HepG2 (cell line): ENCODE measurements around the gene JAZF1. TPM values are rescaled to one million over a fixed set of nuclear protein-coding genes. Genes with fewer than 3 reads are reported as not detected.

ENCODE experiments used
- ATAC-seq: fragments of 200-7000 bp; cut with Tn5 transposase; 3 replicates; pipeline ENCODE4 v1.9.1; 2020; ENCODE audit warnings: mild to moderate bottlenecking, moderate library complexity
- BruUV-seq: library from RNA; stranded (reverse); fragments of 400-500 nt; replicated peaks from 2 replicates; lab custom pipeline; 2021; lab: Mats Ljungman, UMichigan
- CTCF ChIA-PET: fragments of 300-600 bp; formaldehyde crosslinking; extraction: SDS; loops from one replicate; lab custom pipeline; 2021; ENCODE audit warnings: low total read pairs, inconsistent platforms, low intra/inter-chr PET ratio; lab: Yijun Ruan, JAX
- POLR2A ChIA-PET: fragments of 350-600 bp; sonication (Branson Sonifier 250); formaldehyde crosslinking; loops from one replicate; lab custom pipeline; 2020; ENCODE audit warnings: antibody characterized with exemption, inconsistent platforms; lab: Yijun Ruan, JAX
- DNase-seq: peaks from one replicate; pipeline ENCODE4 v3.0.0-alpha.2; 2015; ENCODE audit warnings: low spot score
- FAIRE-seq: peaks from 3 replicates; lab custom pipeline; 2011; peaks lifted over from hg19 to GRCh38; lab: Jason Lieb, UNC
- H2AFZ ChIP-seq: one replicate; pipeline ENCODE4 v1.6.1; 2011; ENCODE audit warnings: low read length, inconsistent platforms
- H3K27ac ChIP-seq: fragments of 300-600 bp; 3 replicates; pipeline ENCODE4 v1.8.0; 2011; ENCODE audit warnings: mixed run types, mild to moderate bottlenecking, mixed read lengths, low read length, inconsistent platforms; ENCODE audit not compliant: insufficient read depth; ENCODE audit errors: extremely low read length
- H3K27me3 ChIP-seq, 2 experiments: fragments of 200-600 bp in 1 of 2; 2 replicates in 1 of 2; 3 replicates in 1 of 2; pipeline versions ENCODE4 v1.6.0 to v1.8.0; 2011; ENCODE audit warnings: low read length in 2 of 2, mild to moderate bottlenecking in 2 of 2, moderate library complexity in 2 of 2, inconsistent platforms in 1 of 2; ENCODE audit not compliant: insufficient read depth in 2 of 2, control insufficient read depth in 1 of 2
- H3K36me3 ChIP-seq, 2 experiments: fragments of 200-600 bp in 1 of 2; replicated peaks in 1 of 2; 2 replicates in 1 of 2; 3 replicates in 1 of 2; pipeline versions ENCODE4 v1.5.1 to v1.8.0; 2011; ENCODE audit warnings: low read length in 2 of 2, inconsistent platforms in 1 of 2; ENCODE audit not compliant: insufficient read depth in 2 of 2, control insufficient read depth in 1 of 2
- H3K4me1 ChIP-seq: 2 replicates; pipeline ENCODE4 v1.5.1; 2012; ENCODE audit warnings: low read length, inconsistent platforms; ENCODE audit not compliant: insufficient read depth
- H3K4me2 ChIP-seq: 2 replicates; pipeline ENCODE4 v1.6.0; 2011; ENCODE audit warnings: low read depth, low read length, inconsistent platforms
- H3K4me3 ChIP-seq, 3 experiments: fragments of 200-600 bp in 1 of 3; sonication (generic), shearing (Covaris generic) in 1 of 3; replicated peaks in 1 of 3; 2 replicates each; pipeline ENCODE4 v1.5.1; 2011 to 2016; ENCODE audit warnings: low read length in 3 of 3, inconsistent platforms in 2 of 3, low read depth in 2 of 3, mild to moderate bottlenecking in 2 of 3, control low read depth in 1 of 3, mixed read lengths in 1 of 3; ENCODE audit not compliant: insufficient read depth in 1 of 3
- H3K79me2 ChIP-seq: one replicate; pipeline ENCODE4 v1.6.1; 2011; ENCODE audit warnings: low read length, inconsistent platforms; ENCODE audit not compliant: insufficient read depth
- H3K9ac ChIP-seq: 2 replicates; pipeline ENCODE4 v1.6.0; 2011; ENCODE audit warnings: mild to moderate bottlenecking, low read depth, low read length, inconsistent platforms; ENCODE audit not compliant: insufficient read depth
- H3K9me3 ChIP-seq: 2 replicates; pipeline ENCODE4 v1.5.1; 2012; ENCODE audit warnings: mild to moderate bottlenecking, low read length
- H4K20me1 ChIP-seq: 2 replicates; pipeline ENCODE4 v1.6.0; 2011; ENCODE audit warnings: inconsistent platforms, mild to moderate bottlenecking, low read length, moderate library complexity; ENCODE audit not compliant: insufficient read depth
- CSRNP2 ChIP-seq: sonication (generic); formaldehyde crosslinking; conservative IDR thresholded peaks from 2 replicates; pipeline ENCODE4 v1.8.0; 2022; ENCODE audit warnings: low read depth, missing genetic modification reagents
- GFI1 ChIP-seq: sonication (generic); formaldehyde crosslinking; IDR thresholded peaks from 2 replicates; pipeline ENCODE4 v1.5.0; 2020; ENCODE audit warnings: missing genetic modification reagents, mild to moderate bottlenecking, borderline replicate concordance
- IRF2 ChIP-seq: IDR thresholded peaks from 2 replicates; pipeline ENCODE4 v1.6.1; 2018; ENCODE audit warnings: missing genetic modification reagents, missing compliant biosample characterization
- KDM1A ChIP-seq: IDR thresholded peaks from 2 replicates; pipeline ENCODE4 v1.6.1; 2016; ENCODE audit warnings: missing compliant biosample characterization
- MEIS2 ChIP-seq: sonication (generic); formaldehyde crosslinking; IDR thresholded peaks from 2 replicates; pipeline ENCODE4 v1.9.0; 2021; ENCODE audit warnings: mild to moderate bottlenecking, missing genetic modification reagents
- NR2F1 ChIP-seq, 2 experiments: fragments of 450-650 bp in 1 of 2; formaldehyde crosslinking in 1 of 2; IDR thresholded peaks; 2 replicates each; pipeline versions ENCODE4 v1.5.0 to v1.6.1; 2016 to 2020; ENCODE audit warnings: mild to moderate bottlenecking in 1 of 2, missing compliant biosample characterization in 1 of 2, missing genetic modification reagents in 1 of 2, moderate library complexity in 1 of 2
- ONECUT2 ChIP-seq: sonication (generic); formaldehyde crosslinking; IDR thresholded peaks from 2 replicates; pipeline ENCODE4 v1.4.0; 2020; ENCODE audit warnings: missing genetic modification reagents
- RCOR2 ChIP-seq: IDR thresholded peaks from 2 replicates; pipeline ENCODE4 v1.6.1; 2016; ENCODE audit warnings: missing biosample characterization, missing genetic modification reagents
- SIX4 ChIP-seq: sonication (generic); formaldehyde crosslinking; IDR thresholded peaks from 2 replicates; pipeline ENCODE4 v1.4.0; 2020; ENCODE audit warnings: missing genetic modification reagents
- TERF1 ChIP-seq: sonication (generic); formaldehyde crosslinking; IDR thresholded peaks from 2 replicates; pipeline ENCODE4 v1.8.0; 2022; ENCODE audit warnings: mild to moderate bottlenecking, missing genetic modification reagents, moderate library complexity
- THAP11 ChIP-seq: IDR thresholded peaks from 2 replicates; pipeline ENCODE4 v1.6.1; 2016; ENCODE audit warnings: missing biosample characterization, missing genetic modification reagents
- THYN1 ChIP-seq: sonication (generic); formaldehyde crosslinking; IDR thresholded peaks from 2 replicates; pipeline ENCODE4 v1.8.1; 2023; ENCODE audit warnings: low read depth, mild to moderate bottlenecking, moderate library complexity, missing genetic modification reagents, borderline replicate concordance
- YY1 ChIP-seq: IDR thresholded peaks from 2 replicates; pipeline ENCODE4 v1.6.1; 2011; ENCODE audit warnings: low read length, low read depth, moderate library complexity, mild to moderate bottlenecking; ENCODE audit not compliant: insufficient read depth, insufficient replicate concordance
- ZBTB1 ChIP-seq: sonication (generic); formaldehyde crosslinking; IDR thresholded peaks from 2 replicates; pipeline ENCODE4 v1.4.0; 2020; ENCODE audit warnings: missing genetic modification reagents, borderline replicate concordance
- ZNF451 ChIP-seq: sonication (generic); formaldehyde crosslinking; IDR thresholded peaks from 2 replicates; pipeline ENCODE4 v1.5.0; 2020; ENCODE audit warnings: mild to moderate bottlenecking, missing genetic modification reagents
- ZNF484 ChIP-seq: sonication (generic); formaldehyde crosslinking; IDR thresholded peaks from 2 replicates; pipeline ENCODE4 v1.5.1; 2020; ENCODE audit warnings: mild to moderate bottlenecking, low read depth, missing genetic modification reagents, borderline replicate concordance
- ZNF780A ChIP-seq: sonication (generic); formaldehyde crosslinking; IDR thresholded peaks from 2 replicates; pipeline ENCODE4 v1.8.0; 2022; ENCODE audit warnings: mild to moderate bottlenecking, missing genetic modification reagents, moderate library complexity
- ZNF781 ChIP-seq: sonication (generic); formaldehyde crosslinking; IDR thresholded peaks from 2 replicates; pipeline ENCODE4 v1.5.1; 2020; ENCODE audit warnings: borderline replicate concordance, mild to moderate bottlenecking, missing genetic modification reagents; ENCODE audit errors: not compliant biosample characterization
- WGBS: methylation state at CpG from one replicate; pipeline ENCODE4 v1.1.6; 2017; ENCODE audit warnings: low lambda C conversion rate; 5-methylcytosine and 5-hydroxymethylcytosine counted together
- in situ Hi-C: cut with HindIII; loops from 2 replicates; pipeline ENCODE4 v1.10.0; 2017; ENCODE audit warnings: low pct_unique_long_range_greater_than_20kb; ENCODE audit not compliant: extremely low pct_ligation_motif_present
- intact Hi-C: fragments of 100-400 bp; cut with micrococcal nuclease; formaldehyde crosslinking; loops from one replicate; pipeline ENCODE4 v1.10.0; 2022; ENCODE audit not compliant: unreplicated experiment
- polyA plus RNA-seq, 8 experiments: library from polyadenylated mRNA; depleted of rRNA in 3 of 8; stranded (reverse) in 7 of 8; unstranded in 1 of 8; fragments of >200 nt; fragmentation: Illumina TruSeq in 4 of 8; extraction: Trizol in 4 of 8; gene quantifications; 2 replicates each; pipeline versions ENCODE4 v1.2.1 to v1.2.3, GENCODE V29; 2011 to 2016; ENCODE audit warnings: low read depth in 4 of 8, missing spikeins in 1 of 8, mixed read lengths in 1 of 8; ENCODE audit not compliant: insufficient read depth in 1 of 8
- total RNA-seq, 5 experiments: library from RNA; depleted of rRNA; stranded (reverse); fragments of >200 nt; fragmentation: Illumina TruSeq; extraction: Trizol; gene quantifications; 2 replicates each; pipeline ENCODE4 v1.2.3, GENCODE V29; 2016; ENCODE audit warnings: low read depth in 1 of 5

JAZF1 gene
- total and polyA plus RNA-seq, 2 of the 13 experiments (the other 11 are each of a cell fraction or from before 2014, with no cell fraction given) = not detected

- H3K9ac ChIP-seq = no peak overlapping the region
- ChIA-PET POLR2A (no interaction called here), CTCF (no interaction called here)
- 0% methylated on average over 1 of the region's 1 CpG for WGBS
- intact Hi-C loops = no loop called here
- H3K36me3 ChIP-seq = no peaks in the 10 kb centered on the region
- no peak for TF ChIP-seq RCOR2 (CRISPR knock-in tag)
- no peak for TF ChIP-seq NR2F1 (CRISPR knock-in tag; IDR thresholded peaks at IDR 0.05)
- no peak for TF ChIP-seq IRF2 (CRISPR knock-in tag)
- no peak for TF ChIP-seq KDM1A (CRISPR knock-in tag)
- TF ChIP-seq ZNF484 (CRISPR knock-in tag) = no peak
- no peak for TF ChIP-seq ZNF780A
- no peak for TF ChIP-seq ZBTB1
- TF ChIP-seq TERF1 (CRISPR knock-in tag) = no peak
- no peak for TF ChIP-seq MEIS2 (CRISPR knock-in tag)
- no peak for TF ChIP-seq CSRNP2 (CRISPR knock-in tag)
- TF ChIP-seq ZNF451 (CRISPR knock-in tag) = no peak
- TF ChIP-seq SIX4 = no peak
- no peak for TF ChIP-seq ONECUT2 (CRISPR knock-in tag)
- no peak for TF ChIP-seq ZNF781 (CRISPR knock-in tag)
- TF ChIP-seq THYN1 (CRISPR knock-in tag) = no peak
- TF ChIP-seq THAP11 (CRISPR knock-in tag) = no peak
- TF ChIP-seq YY1 = no peak
- TF ChIP-seq GFI1 (CRISPR knock-in tag) = no peak
- no peak overlapping the region for H3K4me2 ChIP-seq
- no TSS peak for BruUV-seq
- no peak overlapping the region for H3K27ac ChIP-seq
- no peak overlapping the region for H3K4me3 ChIP-seq
- in situ Hi-C loops = no loop called here
- H3K27me3 ChIP-seq = peaks cover 0 to 7% of the 10 kb centered on the region in 2 experiments; a peak in 1 of 5 replicates
- H3K4me1 ChIP-seq = no peaks in the 10 kb centered on the region
- no peaks in the 10 kb centered on the region for H3K9me3 ChIP-seq
- no peak for ATAC-seq
- H3K79me2 ChIP-seq = no peaks in the 10 kb centered on the region
- no peak for DNase-seq
- H4K20me1 ChIP-seq = no peaks in the 10 kb centered on the region
- no peak for FAIRE-seq
- no peak overlapping the region for H2AFZ ChIP-seq
Measured at GRCh38 chr7:27963056-27963455, 217.5 kb downstream of the JAZF1 start.
